Middle frontal gyrus (tissue), 1 donor: ENCODE data around the gene HORMAD1.
"Not testable (repeated sequence)": the region's sequence is repeated elsewhere in the genome, so short reads cannot be mapped to it uniquely, and the experiment has no call there.

Source experiments
- DNase-seq: peaks from one replicate; pipeline ENCODE4 v3.0.0-alpha.2; 2015; ENCODE audit warnings: low spot score; ENCODE audit errors: extremely low spot score

The HORMAD1 gene

GRCh38 chr1:150696995-150697927 lies 23.4 kb downstream of the HORMAD1 start, which contains the start of gene GOLPH3L:
Gene GOLPH3L, minus strand, starts transcription at chr1:150697154. Its CDS starts 2,316 bp downstream, at chr1:150694838.
- peak; percentile 92 for DNase-seq

DNA sequence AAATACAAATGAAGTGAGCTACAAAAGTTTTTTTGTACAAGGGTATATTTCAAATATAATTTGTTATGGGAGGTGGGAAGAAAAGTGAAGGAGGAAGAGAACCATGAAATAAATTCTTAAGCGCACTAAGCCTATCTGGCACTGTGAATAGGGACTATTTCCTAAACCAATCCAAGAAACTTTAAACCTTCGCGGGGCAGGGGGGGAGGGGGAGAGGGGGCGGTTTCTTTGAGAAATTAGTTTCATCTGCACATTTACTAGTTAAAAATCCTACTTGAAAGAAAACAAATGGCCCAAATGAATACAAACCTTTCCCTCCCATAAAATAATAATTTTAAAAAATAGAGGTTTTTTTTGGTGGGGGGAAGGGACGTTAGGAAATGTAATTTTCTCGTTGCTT lies 24.1 kb downstream of the HORMAD1 start:
- no peak for DNase-seq

DNA sequence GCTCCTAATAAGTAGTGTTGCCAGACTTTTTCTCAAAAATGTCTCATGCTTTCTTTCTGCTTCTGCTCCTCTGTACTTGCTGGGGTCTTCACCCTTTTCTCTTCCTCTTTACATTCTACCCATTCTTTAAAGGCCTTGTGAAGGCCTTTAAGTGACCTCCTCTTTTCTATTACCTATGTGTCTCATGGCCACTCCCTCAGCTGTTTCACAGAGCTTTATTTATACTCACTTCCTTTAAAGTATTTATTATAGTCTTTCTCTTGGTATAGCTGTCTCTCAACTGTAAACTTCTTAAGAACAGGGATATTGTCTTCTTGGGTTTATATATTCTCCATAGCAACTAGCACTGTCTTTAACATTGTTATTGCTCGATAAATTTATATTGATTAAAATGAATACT lies 24.5 kb downstream of the HORMAD1 start:
- no peak for DNase-seq

GRCh38 chr1:150695561-150695960 lies 25.1 kb downstream of the HORMAD1 start:
- DNase-seq, result no peak

DNA sequence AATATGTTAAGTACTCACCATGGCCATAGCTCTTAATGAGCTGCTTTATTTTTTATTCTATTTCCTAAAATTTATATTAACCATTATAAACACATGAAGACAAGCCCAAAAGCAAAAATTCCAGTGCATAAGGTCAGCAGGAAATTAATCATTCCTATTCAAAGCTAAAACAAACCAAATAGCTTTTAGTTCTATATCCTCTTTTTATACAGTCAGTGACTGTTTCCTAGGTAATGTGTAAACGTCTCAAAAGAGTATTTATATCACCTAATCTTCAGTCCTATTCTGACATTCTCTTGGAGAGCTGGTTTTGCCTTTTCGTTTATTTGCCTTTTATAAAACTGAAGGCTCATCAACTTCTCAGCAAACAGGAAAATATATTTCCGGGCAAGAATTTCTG lies 28.0 kb downstream of the HORMAD1 start:
- DNase-seq, result no peak

GRCh38 chr1:150688763-150689162 lies 31.9 kb downstream of the HORMAD1 start:
- no peak for DNase-seq

DNA sequence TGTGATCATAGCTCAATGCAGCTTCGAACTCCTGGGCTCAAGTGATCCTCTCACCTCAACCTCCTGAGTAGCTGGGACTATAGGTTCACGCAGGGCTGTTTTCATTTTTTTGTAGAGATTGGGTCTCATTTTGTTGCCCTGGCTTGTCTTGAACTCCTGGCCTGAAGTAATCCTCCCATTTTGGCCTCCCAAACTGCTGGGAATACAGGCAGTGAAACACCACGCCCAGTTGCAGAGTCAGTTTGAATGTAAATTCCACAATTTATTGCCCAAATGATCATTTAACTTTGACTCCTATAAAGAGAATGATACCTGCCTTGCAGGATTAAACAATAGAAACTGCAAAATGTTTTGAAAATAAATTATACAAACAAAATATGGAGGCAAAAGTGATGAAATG lies 34.4 kb downstream of the HORMAD1 start:
- DNase-seq, result no peak

DNA sequence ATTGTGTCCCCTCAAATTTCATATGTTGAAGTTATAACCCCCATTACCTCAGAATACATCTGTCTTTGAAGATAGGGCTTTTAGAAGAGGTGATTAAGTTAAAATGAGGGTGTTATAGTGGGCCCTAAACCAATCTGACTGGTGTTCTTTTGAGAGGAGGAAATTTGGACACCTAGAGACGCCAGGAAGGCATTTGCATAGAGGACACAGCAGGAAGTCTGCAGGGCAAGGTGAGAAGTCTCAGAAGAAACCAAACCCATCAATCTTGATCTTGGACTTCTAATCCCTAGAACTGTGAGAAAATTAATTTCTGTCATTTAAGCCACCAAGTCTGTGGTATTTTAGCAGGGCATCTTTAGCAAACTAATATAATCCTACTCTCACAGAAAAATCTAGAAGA lies 36.8 kb downstream of the HORMAD1 start:
- DNase-seq, result no peak

DNA sequence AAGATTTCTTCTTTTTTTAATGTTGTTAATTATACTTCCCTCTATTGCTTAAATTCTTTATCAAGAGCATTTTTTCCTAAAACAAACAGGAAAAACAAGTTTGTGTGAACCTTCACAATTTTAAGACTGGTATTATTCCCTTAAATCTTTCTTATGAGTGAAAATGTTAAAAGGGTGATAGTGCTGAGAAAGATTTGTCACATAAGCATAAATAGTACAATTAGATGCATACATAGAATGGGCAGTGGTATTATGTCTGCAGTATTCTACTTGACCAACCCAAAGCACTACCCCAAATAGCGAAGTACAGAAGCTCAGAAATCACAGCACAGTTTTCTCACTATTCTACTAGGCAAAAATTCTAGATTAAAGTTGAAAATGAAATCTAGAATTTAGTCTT lies 41.7 kb downstream of the HORMAD1 start:
- DNase-seq, result no peak

DNA sequence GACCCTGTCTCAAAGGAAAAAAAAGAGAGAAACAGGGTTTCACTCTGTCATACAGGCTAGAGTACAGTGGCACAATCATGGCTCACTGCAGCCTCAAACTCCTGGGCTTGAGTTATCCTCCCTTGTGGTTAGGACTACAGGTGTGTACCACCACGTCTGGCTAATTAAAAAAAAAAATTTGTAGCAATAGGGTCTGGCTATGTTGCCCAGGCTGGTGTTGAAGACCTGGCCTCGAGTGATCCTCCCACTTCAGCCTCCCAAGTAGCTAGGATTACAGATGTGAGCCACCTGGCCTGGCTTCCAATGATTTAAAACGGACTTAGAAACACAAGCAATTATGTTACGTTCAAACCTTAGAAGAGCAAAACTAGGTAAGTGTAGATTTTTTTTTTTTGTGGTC lies 45.8 kb downstream of the HORMAD1 start:
- DNase-seq, result no peak

DNA sequence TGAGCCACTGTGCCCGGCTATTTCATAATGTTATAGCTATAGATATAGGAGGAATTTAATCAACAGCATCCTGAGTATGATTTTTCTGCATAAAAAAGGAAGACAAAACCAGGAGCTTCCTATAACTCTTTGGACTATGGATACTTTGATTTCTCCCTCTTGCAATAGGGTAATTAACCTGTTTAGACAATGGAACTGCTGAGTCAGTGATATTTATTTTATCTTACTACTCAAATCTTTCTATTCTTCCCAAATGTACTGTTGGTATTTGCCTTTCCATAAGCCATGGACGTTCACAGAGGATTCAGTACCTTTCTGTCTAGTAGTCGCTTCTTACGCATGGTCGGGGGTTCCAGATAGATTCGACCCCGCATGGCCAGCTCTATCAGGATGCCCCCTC lies 57.4 kb downstream of the HORMAD1 start:
- DNase-seq, result no peak

GRCh38 chr1:150662811-150663210 lies 57.9 kb downstream of the HORMAD1 start:
- no peak for DNase-seq

DNA sequence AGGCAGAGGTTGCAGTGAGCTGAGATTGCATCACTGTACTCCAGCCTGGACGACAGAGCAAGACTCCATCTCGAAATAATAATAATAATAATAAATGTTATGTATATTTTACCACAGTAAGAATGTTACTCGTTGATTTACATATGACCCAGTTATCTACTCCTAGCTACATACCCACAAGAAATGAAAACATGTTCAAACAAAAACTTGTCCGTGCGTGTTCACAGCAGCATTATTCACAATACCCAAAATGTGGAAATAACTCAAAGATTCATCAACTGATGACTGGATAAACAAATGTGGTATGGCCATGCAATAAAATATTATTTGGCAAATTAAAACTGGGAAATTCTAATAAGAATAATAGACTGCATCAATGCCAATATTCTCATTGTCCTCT lies 59.5 kb downstream of the HORMAD1 start:
- no peak for DNase-seq

- no peak for DNase-seq
Observed at GRCh38 chr1:150660584-150660983, 60.1 kb downstream of the HORMAD1 start.

GRCh38 chr1:150657064-150657463 lies 63.6 kb downstream of the HORMAD1 start:
- not testable (repeated sequence) for DNase-seq

DNA sequence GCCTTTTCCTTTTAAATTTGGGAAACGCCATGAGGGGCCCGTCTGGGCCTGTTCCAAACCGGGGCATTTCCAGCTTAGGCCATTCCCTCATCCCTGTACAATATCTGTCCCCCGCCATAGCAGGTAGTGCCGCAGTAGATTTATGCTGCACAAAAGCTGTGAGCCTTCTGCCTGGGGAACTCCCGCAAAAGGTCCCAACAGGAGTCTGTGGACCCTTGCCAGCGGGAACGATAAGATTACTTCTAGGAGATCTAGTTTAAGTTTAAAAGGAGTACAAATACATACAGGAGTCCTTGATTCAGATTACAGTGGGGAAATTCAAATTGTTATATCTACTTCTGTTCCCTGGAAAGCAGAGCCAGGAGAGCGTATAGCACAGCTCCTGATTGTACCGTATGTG lies 66.1 kb downstream of the HORMAD1 start:
- DNase-seq, result not testable (repeated sequence)

- DNase-seq, result no peak
Observed at GRCh38 chr1:150650193-150650592, 70.5 kb downstream of the HORMAD1 start.

DNA sequence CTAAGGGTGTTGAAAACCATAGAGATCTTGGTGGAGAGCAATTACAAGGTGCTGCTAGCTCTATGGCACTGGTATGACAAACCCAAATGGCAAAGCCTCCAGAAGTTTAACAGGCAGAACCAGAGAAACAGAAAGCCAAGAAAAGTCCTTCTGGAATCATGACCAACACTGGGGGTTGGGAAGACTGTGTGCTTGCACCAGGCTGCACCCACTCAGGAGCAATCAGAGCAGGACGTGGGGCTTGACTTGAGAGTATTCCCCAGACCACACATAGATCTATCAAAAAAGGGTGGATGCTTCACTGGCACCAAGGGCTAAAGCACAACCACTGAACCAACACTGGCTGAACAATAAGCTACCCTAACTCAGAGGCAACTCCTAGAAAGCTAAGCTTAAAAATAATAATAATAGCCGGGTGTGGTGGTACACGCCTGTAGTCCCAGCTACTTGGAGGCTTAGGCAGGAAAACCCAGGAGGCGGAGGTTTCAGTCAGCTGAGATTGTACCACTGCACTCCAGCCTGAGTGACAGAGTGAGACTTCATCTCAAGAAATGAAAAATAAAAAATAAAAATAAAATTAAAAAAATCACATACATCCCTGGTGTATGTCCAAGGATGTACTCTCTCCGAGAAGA lies 71.1 kb downstream of the HORMAD1 start:
- DNase-seq, result no peak
